ENCODE measurements around the gene COL5A2.

COL5A2 gene

DNA sequence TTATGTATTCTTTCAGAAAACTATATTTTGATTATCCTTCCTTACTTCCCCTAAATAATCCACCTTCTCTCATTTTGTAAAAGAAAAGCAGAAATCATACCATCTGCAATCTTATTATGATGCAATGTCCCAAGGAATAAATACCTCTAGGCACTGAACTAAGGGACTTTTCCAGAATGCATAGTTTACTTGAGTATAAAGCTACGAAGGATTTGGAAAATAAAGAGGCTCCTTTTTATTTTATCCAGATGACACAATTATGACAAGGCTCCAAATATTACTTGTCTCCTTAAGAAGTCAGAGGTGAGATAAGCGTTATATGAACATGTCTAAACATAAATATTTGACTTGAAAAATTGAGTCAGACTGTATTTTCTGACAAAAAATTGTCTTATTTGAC, 133.2 kb downstream of the COL5A2 start:
- DNase-seq, result no peak

DNA sequence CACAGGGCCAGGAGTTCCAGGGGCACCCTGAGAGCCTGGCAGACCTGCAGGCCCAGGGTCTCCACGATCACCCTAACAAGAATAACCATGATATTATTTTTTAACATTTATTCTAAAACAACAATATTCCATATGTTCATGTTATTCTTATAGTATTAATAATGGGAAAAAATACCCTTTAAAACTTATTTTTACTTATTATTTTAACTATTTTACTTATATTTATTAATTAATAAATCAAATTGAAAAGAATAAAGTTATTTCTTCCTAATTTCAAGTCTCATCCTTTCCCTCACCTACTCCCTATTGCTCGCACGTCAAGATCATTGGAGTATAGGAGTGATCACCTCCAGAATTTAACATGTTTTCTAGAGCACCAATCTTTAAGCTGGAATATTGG, 133.7 kb downstream of the COL5A2 start:
- DNase-seq, result no peak

DNA sequence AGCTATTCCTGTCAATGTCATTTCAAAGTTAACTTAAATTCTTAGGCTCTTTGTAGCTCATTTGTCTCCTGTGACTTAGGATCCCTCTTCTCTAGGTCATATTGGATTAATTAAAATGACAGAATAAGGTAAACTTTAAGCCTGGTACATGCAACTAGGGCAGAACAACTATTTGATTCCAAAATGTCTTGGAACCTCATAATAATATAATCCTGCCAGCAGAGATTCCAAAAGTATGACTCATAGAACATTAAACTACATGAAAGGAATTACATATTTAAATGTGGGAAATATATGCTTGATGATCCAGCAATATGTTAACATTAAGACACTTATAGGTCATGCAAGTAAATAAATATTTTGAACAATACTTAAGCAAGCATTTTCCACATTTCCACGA, 142.0 kb downstream of the COL5A2 start:
- no peak for DNase-seq

DNA sequence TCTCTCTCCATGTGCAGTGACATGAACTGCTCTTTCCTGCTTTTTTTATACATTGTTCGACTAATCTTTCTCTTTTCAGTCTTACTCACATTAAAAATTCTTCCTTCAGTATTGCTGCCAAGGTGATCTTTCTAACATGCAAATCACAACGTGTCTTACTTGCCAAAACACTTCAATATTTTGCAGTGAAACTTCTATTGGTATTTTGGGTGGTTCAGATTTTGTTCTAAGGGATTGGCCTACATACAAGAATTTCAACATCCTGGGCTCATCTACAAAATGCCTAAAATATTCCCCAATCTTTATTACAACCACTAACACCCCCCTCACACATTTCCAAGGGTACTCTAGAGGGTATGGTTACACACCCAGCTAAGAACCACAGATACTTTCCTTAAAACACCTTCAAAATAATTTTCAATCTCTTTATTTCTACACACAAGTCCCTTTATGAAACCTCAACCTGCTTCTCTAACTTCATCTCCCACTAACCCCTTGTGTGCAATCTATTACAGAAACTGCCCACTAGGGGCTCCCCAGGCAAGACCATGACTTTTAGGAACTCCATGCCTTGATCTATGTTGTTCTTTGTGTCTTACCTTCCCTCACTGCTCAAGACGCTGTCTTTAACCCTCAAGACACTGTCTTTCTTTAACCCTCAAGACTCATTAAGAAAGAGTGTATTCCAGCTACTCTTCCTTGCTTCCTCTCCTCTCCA, 154.5 kb downstream of the COL5A2 start:
- no peak for DNase-seq

DNA sequence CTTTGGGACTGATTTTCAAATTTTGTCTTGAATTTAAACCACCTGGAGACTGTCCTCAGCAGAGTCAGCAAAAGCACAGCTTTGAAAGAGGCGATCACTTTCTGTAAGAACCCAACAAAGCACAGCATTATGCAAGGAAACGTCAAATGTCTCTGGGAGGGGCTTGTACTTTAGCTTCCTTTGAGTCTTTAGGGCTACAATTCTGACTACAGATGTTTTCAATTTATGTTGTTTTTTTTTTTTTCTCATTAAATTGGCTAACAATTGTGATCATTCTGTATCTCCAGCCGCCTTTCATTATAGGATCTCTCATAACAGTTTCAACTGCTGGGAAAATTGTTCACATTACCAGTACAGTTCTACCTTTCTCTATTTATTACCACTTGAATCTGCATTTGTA, 157.1 kb downstream of the COL5A2 start:
- no peak for DNase-seq

DNA sequence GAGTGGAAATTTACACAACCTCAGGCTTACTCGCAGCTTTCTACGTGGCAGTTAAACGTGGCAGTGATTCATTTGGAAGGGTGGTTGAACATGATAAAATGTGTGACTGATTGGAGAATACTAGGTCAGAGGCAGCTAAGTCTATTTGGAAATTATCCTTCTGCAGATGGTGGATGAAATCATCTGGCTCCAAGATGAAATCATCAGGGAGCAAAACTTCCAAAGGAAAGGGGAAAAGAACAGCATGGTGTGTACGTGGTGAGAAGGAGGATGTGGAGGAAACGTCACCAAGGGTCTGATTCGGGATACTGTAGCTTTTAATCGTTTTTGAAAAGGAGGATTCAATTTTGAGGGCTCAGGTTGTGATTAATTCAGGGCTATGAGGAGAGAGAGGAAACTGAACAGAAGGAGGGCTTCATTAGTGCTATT, 157.5 kb downstream of the COL5A2 start:
- no peak for DNase-seq

DNA sequence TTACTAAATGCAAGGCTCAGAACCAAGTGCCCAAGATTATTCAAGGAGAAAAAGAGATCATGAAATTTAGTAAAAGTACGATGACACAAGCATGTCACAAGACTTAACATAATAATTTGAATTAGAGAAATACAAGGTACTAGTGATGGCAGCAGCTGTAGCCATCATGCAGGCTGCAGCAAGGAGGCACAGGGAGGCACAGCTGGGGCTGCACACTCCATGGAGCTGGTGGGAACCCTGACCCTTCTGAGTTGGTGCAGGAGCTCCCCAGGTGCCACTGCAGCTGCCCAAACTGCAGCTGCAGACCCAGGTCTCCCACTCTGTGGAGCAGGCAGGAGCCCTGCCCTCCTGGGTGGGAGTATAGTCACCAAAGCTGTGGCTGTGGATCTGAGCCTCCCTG, 159.4 kb downstream of the COL5A2 start:
- DNase-seq, result no peak

DNA sequence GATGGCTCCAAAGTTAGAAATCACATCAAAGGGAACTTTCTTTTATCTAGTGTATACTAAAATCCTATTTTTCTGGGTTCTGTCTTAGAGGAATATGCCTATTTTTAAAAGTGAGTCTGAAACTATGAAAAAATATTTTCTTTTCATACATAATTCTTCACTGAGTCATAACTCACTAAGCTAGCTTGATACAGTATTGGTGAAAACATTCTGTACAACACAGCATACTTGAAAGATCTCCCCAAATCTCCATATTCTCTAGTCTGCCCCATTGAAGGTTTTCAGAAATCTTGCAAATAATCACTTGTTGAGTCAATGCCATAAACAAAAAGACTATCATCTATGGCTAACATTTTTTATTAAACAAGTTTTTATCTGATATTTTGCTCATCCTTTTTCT, 160.9 kb downstream of the COL5A2 start:
- DNase-seq, result no peak

DNA sequence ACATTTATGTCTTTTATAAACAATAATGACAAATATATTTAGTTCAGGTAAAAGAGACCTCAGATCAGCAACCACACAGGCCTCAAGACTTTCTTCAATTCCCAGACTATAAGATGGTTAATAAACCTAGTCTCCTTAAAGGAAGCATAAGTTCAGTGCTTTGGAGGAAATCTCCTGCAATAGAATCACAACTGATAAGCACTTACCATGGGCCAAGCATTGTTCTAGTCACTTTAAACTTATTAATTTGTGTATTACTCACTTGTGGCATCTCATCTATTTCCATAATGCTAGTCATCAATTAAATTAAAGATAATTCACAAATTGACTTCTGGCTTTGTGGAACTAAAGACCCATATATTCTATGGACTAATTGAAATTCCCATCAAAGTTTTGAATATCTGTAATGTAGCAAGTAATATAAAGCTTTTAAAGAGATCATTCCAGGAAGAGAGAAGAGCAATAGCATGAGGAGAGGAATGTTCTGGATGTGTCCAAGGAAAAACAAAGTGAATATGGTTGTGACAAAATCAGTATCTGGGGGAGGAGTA, 163.2 kb downstream of the COL5A2 start:
- DNase-seq, result no peak

DNA sequence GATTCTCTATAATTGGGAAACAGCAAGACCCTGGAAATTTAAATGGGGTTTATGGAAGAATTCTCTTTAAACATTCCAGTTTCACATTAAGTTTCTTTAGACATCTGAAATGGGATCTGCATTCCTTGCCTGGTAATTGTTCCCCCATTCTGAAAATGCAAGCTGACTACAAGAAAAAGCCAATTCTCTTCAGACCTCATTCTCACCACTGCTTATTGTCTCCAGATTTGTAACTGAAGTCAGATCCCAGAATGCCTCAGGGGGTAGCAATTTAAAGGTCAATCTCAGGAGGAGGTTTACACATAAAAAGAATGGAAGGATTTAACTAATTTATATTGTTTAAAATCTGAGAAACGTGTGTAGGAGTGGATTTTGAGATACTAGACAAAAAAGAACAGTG, 164.2 kb downstream of the COL5A2 start:
- no peak for DNase-seq

DNA sequence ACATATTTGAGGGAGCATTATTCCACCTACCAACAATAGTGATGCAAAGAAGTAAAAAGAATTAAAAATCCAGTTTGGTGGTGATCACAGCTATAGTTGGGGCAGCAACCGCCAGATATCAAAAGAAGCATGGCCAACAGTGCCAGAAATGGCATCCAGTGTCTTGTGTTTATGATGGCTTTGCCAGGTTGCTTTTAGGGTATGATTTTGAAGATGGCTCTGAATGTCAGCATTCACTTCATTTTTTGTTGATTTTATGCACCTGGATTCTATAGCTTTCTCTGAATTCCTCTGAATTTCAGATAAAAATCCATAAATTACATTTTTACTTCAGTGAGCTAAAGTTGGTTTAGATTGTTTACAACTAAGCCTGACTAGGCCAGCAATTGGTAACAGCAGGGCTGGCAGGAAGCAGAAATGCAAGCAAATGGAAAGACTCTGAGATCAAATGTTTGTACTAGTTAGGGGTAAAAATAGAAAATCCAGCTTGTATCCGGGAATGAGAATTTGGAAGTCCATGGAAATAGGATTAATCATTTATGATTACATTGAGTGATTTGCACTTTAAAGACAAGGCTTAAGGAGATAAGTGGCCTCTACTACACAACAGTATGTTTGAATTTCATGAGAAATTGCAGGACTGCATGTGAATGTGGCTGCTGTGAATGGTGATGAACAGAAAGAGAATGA, 165.0 kb downstream of the COL5A2 start:
- no peak for DNase-seq

DNA sequence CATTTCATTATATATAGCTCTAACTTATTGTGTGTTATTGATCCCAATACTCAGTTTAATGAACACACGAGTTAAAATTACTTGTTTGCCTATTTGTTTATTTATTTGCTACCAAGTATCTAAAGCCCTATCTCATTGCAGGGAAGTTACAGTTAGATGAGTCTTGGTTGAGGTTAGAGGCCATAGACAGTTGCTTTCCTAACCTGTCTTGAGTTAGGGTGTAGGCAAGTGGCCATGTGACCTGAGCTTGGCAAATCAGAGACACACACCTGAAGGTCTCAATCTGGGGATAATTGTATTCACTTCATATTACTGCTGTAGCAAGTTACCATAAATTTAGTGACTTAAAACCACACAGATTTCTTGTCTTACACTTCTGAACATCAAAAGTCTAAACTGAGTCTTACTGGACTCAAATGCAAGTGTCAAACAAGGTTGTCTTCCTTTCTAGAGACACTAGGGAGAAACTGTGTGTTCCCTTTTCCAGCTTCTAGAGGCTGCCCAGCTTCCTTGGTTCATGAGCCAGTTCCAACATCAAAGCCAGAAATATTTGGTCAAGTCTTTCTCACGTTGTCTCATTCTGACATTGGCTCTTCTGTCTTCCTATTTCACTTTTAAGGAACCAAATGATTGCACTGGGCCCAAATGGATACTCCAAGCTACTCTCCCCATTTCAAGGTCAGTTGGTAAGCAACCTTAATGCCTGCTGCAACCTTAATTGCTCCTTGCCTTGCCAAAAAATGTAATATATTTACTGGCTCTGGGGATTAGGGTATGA, 165.7 kb downstream of the COL5A2 start:
- DNase-seq, result no peak

DNA sequence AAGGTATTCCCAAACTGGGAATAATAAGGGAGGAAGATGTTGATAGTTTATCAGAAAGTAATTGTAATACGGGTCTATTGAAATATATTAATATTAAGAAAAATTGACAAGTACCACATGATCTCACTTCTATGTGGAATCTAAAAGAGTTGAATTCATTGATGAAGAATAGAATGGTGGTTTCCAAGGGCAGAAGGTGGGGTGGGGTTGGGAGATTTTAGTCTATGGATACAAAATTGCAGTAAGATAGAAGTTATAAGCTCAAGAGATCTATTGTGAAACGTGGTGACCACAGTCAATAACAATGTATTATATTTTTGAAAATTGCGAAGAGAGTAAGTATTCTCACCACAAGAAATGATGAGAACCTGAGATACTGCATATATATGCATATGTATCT, 166.5 kb downstream of the COL5A2 start:
- DNase-seq, result no peak

DNA sequence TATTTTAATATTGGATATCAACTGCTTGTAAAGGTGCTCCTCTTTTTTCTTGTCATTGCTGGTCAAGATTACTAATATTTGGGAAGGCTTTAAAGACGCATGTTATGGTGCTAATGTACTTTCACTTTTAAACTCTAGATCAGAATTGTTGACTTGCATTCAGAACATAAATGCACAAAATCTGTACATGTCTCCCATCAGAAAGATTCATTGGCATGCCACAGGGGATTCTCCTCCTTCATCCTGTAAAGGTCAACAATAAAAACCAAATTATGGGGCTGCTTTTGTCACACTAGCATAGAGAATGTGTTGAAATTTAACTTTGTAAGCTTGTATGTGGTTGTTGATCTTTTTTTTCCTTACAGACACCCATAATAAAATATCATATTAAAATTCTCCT, 167.2 kb downstream of the COL5A2 start:
- no peak for DNase-seq

DNA sequence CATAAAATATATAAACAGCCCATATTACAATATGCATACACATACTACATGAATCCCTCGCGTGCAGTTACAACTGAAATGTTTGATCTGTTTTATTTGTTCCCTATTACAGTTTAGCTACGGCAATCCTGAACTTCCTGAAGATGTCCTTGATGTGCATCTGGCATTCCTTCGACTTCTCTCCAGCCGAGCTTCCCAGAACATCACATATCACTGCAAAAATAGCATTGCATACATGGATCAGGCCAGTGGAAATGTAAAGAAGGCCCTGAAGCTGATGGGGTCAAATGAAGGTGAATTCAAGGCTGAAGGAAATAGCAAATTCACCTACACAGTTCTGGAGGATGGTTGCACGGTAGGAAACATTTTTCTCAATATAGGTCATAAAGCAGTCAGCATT, 169.0 kb downstream of the COL5A2 start:
- DNase-seq, result no peak

DNA sequence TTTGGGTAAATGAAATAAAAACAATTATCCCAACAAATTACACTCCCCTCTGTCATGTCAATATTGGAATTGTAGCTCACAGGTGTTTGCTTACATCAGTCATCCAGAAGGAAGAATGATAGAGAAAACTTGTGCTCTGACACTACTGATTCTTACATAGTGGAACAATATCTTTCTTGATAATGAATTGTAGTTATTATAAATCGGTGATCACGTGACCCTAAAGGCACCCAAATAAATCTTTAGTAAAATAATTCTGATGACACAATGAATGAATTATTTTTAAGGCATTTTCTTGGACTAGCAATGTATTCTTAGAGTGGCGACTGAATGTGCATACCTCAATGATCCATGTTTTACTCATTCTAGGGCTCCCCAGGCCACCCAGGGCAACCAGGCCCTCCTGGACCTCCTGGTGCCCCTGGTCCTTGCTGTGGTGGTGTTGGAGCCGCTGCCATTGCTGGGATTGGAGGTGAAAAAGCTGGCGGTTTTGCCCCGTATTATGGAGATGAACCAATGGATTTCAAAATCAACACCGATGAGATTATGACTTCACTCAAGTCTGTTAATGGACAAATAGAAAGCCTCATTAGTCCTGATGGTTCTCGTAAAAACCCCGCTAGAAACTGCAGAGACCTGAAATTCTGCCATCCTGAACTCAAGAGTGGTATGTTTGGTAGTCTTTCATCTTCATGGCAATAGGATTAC, 170.9 kb downstream of the COL5A2 start:
- DNase-seq, result no peak

DNA sequence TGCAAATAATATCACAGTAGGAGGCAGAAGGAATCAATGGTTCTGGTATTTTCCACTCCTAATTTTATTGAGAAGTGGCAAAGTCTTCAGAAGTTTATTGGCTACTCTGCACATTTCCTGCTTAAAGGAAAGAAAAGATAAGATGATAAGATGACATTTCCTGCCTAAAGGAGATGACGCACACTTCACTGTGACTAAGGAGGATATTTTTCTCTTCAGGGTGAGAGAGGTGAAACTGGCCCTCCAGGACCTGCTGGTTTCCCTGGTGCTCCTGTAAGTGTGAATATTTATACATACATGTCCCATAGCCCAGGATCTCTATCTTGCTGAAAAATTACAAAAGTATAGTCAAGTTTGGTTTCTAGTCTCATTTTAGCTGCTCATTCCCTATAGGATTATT, 177.5 kb downstream of the COL5A2 start:
- no peak for DNase-seq

DNA sequence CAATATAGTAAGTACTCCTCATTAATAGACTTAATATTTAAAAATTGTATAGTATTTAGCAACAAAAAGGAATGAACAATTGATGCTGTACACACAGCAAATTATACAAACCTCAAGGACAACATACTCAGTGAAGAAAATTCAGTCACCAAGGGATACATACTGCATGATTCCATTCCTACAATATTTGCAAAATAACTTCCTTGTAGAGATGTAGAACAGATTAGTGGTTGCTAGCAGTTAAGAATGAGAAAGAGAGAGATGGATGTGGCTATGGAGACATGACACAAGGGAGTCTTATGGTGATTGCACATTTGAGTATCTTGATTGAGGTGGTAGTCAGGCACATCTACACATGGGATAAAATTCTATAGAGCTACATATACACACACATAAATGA, 179.3 kb downstream of the COL5A2 start:
- DNase-seq, result no peak

DNA sequence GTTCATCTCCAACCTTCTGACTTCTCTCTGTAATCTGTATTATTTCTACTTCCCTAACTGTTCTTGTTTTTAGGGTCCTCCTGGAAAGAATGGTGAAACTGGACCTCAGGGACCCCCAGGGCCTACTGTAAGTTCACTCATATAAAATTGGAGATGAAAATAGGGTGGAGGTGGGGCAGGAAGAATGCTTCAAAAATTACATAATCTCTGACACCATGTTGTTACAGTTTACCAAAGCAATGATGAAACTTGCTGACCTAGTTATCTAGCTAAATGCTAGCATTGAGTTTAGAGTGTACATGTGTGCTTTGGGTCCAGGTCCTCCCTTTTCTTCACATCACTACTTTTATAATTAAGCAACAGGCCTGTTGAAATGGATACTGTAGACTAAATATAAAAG, 182.3 kb downstream of the COL5A2 start:
- no peak for DNase-seq

DNA sequence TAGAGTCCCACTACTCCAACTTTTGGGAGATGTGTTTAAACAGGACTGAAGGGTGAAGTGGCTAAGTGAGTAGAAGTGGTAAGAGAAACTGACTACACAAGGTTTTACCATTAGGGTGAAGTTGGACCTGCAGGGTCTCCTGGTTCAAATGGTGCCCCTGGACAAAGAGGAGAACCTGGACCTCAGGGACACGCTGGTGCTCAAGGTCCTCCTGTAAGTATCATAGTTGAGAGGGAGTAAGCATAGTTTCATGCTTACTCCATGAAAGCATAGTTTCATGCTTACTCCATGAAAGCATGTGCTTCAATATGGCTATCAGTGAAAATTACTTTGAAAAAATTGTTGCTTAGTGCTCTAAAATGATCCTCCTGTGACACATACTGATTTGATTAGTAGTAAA, 186.3 kb downstream of the COL5A2 start:
- no peak for DNase-seq

DNA sequence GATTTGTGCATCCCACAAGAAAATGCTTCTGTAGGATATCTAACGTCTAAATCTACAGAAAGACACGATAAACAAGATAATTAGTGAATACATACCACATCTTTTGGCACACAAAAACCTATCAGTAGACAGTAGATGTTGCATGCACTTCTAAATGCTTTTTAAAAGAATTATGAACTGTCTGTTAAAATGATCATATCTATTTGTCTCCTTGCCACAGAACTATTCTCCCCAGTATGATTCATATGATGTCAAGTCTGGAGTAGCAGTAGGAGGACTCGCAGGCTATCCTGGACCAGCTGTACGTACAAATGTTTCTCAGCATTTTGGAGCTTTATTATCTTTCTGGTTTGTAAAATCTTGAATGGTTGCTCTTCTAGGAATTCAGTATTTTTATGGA, 192.7 kb downstream of the COL5A2 start:
- no peak for DNase-seq

DNA sequence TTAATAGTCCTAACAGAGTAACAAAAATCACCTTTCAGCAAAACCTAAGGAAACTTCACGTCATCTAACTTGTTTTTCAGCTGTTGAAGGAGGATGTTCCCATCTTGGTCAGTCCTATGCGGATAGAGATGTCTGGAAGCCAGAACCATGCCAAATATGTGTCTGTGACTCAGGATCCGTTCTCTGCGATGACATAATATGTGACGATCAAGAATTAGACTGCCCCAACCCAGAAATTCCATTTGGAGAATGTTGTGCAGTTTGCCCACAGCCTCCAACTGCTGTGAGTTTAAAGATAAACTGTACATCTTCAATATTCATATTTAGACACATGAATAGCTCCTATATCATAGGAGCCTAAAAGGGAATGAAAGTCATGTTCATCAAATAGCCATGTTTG, 194.9 kb downstream of the COL5A2 start:
- peak; percentile 66 for DNase-seq

DNA sequence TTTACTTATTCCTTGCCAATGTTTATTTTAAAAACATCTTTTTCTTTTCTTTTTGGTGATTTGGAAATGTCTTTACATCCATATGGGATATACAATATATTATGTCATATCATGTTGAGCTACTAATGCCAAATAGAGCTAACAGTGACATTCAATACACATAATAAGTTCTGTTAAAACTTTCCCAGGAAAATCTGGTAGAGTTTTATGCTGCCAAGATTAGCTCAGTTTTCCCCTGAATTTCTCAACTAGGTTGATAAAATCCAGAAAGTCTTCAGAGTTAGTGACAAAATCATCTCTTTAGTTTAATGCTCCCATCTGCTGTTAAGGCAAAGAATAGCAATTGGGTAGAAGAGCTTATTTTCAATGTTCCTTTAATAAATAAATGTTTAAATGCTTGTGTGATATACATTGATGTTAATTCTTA, 195.5 kb downstream of the COL5A2 start:
- no peak for DNase-seq

Data from islet precursor cell (in vitro differentiated cells).